Measurements from ENCODE around the gene MLPH.

MLPH gene

DNA sequence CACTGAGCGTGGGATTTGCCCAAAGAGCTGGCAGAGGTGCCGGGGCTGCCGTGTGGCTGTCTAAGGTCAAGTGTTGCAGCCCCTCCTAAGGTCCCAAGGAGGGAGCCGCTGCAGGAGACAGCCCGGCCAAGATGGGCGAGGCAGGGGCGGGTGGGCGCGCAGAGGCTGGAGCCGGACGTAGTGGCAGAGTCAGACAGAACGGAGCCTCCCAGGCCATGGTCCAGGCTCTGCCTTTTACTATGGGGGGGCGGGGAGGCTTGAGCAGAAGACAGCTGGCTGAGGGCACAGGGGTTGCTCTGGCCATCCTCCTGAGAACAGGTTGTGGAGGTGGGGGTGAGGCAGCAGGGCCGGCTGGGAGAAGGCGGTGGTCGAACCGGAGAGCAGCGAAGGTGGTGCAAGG lies 51.9 kb downstream of the MLPH start:
- TF ChIP-seq, protein P1, sequence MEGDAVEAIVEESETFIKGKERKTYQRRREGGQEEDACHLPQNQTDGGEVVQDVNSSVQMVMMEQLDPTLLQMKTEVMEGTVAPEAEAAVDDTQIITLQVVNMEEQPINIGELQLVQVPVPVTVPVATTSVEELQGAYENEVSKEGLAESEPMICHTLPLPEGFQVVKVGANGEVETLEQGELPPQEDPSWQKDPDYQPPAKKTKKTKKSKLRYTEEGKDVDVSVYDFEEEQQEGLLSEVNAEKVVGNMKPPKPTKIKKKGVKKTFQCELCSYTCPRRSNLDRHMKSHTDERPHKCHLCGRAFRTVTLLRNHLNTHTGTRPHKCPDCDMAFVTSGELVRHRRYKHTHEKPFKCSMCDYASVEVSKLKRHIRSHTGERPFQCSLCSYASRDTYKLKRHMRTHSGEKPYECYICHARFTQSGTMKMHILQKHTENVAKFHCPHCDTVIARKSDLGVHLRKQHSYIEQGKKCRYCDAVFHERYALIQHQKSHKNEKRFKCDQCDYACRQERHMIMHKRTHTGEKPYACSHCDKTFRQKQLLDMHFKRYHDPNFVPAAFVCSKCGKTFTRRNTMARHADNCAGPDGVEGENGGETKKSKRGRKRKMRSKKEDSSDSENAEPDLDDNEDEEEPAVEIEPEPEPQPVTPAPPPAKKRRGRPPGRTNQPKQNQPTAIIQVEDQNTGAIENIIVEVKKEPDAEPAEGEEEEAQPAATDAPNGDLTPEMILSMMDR (IDR thresholded peaks at IDR 0.05; ENCODE audit: control insufficient read depth, extremely low read depth, insufficient read depth): no peak
- no peak overlapping the region for H3K4me3 ChIP-seq (ENCODE audit: low read depth, low read length)
- DNase-seq (ENCODE audit: low read depth): no peak

DNA sequence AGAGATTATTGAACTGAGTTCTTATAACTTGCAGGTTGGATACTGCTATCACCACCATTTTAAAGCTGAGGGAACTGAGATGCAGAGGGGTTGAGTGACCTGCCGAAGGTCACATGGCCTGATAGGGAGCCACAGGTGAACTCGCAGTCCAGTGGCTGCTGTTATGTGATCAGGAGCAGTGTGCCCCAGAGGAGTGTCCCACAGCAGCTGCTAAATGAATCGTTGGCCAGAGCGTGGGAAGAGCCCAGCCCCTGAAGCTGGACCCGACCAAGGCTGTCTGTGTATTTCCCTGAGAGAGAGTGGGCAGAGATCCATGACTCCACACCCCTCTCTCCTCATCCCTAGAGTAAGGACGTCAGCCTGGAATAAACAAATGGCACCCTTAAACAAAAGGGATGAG lies 52.6 kb downstream of the MLPH start:
- no peak for DNase-seq (ENCODE audit: low read depth)
- no peak overlapping the region for H3K4me3 ChIP-seq (ENCODE audit: low read depth, low read length)
- TF ChIP-seq, protein P1 (IDR thresholded peaks at IDR 0.05; ENCODE audit: control insufficient read depth, extremely low read depth, insufficient read depth): no peak

- no peak for DNase-seq (ENCODE audit: low read depth)
- TF ChIP-seq, protein P1 (IDR thresholded peaks at IDR 0.05; ENCODE audit: control insufficient read depth, extremely low read depth, insufficient read depth): no peak
These were observed 53.2 kb downstream of the MLPH start for GRCh38 chr2:237540223-237540775.

DNA sequence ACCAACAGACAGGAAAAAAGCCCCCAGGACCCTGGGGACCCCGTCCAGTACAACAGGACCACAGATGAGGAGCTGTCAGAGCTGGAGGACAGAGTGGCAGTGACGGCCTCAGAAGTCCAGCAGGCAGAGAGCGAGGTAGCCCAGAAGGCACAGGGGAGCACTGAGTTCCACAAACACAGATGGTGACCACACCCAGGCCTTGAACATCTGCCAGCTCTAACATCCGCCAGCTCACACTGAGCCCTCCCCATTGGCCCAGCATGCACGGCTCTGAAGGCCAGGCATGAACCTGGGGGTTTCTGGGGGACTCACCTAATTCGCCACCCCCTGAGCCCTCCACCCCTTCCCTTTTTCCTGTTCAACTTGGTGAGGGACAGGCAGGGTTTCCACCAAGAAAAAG lies 53.8 kb downstream of the MLPH start:
- TF ChIP-seq, protein P1 (IDR thresholded peaks at IDR 0.05; ENCODE audit: control insufficient read depth, extremely low read depth, insufficient read depth): no peak
- no peak for DNase-seq (ENCODE audit: low read depth)
- H3K4me3 ChIP-seq (ENCODE audit: low read depth, low read length): no peak overlapping the region

More at GRCh38 chr2:237540223-237540775, 53.2 kb downstream of the MLPH start:
- H3K4me3 ChIP-seq (ENCODE audit: low read depth, low read length): no peak overlapping the region

- TF ChIP-seq, protein P1 (IDR thresholded peaks at IDR 0.05; ENCODE audit: control insufficient read depth, extremely low read depth, insufficient read depth): no peak
- H3K4me3 ChIP-seq (ENCODE audit: low read depth, low read length): no peak overlapping the region
- no peak for DNase-seq (ENCODE audit: low read depth)
These were observed 54.2 kb downstream of the MLPH start for GRCh38 chr2:237541243-237541642.

DNA sequence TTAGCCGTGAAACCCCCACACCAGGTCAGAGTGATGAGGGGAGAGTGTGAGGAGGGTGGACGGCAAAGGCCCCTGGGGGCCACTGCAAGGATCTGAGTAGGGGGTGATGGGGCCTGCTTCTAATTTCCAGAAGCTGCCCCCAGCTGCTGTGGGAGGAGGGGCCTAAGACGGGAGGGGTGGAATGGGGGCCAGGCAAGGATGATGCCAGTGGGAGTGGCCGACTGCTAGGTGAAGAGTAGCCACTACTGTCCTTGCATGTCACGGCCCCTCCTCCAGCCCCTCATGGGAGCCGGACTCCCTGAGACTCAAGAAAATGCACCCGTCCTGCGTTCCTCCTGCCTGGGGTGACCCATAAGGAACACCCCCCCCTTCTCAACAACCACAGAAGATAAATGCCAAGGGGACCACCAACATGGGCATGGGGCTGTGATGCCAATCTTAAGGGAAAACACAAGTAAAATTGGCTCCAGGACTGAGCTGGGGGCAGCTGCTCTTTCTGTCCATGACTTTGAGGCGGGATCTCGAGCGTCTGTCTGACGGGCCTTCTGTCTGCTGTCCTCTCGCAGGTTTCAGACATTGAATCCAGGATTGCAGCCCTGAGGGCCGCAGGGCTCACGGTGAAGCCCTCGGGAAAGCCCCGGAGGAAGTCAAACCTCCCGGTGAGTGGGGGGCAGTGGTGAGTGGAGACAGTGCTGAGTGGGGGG lies 55.1 kb downstream of the MLPH start:
- H3K4me3 ChIP-seq (ENCODE audit: low read depth, low read length): no peak overlapping the region
- TF ChIP-seq, protein P1 (IDR thresholded peaks at IDR 0.05; ENCODE audit: control insufficient read depth, extremely low read depth, insufficient read depth): no peak
- no peak for DNase-seq (ENCODE audit: low read depth)
